ENCODE results near the gene MYEOV. TPM values are rescaled to one million over a fixed set of nuclear protein-coding genes. Genes with fewer than 3 reads are reported as not detected.
A peak's percentile ranks its signal among the peaks of the same experiment; 100 is the strongest.

MYEOV gene
- total RNA-seq (ENCODE audit: low replicate concordance) = 7.0 TPM in 1 of 2 replicates, not detected in the other

DNA sequence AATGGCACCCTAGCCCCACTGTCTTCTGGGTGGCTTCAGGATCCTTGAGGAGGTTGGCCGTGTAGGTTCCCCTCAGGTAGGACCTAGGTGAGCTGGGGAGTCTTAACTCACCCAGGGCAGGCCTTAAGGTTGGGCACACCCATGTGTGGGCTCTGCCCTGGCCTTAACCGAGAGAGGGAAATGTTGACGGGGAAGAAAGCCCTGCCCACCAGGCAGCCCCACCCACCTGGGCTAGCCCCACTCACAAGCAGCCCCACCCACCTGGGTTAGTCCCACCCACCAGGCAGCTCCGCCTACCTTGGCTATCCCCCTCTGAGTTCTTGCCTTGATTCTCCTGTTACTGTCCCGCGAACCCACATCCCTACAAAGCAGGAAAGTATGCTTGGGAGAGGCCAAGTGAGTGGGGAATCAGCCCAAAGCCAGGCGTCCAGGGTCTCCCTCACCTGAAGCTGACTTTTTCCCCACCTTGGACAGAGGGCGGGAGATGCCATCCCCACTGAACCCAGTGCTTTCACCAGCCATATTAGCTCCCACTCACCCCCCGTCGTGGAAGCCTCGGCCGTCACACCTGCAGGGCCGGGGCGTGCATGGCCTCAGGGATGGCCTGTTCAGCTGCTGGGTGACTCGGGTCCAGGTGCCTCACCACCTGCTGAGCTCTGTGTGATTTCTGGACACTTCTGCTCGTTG is at the start of gene MYEOV:
TSS of gene MYEOV (plus strand) at position 337 of the 687 bp plus-strand sequence. CDS start 1,200 bp downstream, outside the sequence.
- TF ChIP-seq, protein P1, sequence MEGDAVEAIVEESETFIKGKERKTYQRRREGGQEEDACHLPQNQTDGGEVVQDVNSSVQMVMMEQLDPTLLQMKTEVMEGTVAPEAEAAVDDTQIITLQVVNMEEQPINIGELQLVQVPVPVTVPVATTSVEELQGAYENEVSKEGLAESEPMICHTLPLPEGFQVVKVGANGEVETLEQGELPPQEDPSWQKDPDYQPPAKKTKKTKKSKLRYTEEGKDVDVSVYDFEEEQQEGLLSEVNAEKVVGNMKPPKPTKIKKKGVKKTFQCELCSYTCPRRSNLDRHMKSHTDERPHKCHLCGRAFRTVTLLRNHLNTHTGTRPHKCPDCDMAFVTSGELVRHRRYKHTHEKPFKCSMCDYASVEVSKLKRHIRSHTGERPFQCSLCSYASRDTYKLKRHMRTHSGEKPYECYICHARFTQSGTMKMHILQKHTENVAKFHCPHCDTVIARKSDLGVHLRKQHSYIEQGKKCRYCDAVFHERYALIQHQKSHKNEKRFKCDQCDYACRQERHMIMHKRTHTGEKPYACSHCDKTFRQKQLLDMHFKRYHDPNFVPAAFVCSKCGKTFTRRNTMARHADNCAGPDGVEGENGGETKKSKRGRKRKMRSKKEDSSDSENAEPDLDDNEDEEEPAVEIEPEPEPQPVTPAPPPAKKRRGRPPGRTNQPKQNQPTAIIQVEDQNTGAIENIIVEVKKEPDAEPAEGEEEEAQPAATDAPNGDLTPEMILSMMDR (IDR thresholded peaks at IDR 0.05; ENCODE audit: insufficient read depth, low read length) = no peak
- DNase-seq (ENCODE audit: low read depth) = no peak

DNA sequence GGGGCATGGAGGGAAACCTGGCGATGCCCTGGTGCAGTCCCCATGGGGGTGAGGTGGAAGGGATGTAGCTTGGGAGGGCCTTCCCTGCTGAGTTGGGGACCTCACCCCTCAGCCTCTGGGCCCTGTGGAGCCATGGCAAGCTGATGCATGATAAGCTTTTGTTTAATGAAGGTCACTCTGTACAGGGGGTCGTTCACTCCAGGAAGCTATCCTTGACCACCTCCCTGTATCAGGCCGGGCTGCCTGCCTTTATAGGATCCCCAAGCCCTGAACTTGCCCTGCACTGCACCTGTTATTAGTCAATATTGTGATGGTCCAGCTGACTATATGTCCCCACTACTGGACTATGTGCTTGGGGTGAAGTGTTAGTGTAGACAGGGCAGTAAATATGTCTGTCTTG is 49.7 kb upstream of the MYEOV start:
- TF ChIP-seq, protein P1 (IDR thresholded peaks at IDR 0.05; ENCODE audit: insufficient read depth, low read length) = no peak
- no peak for DNase-seq (ENCODE audit: low read depth)
- H3K4me3 ChIP-seq (ENCODE audit: low read depth, low read length) = no peak overlapping the region

More for the DNA sequence above, at the start of gene MYEOV:
- no peak within 1 kb of the TSS for H3K4me3 ChIP-seq (ENCODE audit: low read depth, low read length)

DNA sequence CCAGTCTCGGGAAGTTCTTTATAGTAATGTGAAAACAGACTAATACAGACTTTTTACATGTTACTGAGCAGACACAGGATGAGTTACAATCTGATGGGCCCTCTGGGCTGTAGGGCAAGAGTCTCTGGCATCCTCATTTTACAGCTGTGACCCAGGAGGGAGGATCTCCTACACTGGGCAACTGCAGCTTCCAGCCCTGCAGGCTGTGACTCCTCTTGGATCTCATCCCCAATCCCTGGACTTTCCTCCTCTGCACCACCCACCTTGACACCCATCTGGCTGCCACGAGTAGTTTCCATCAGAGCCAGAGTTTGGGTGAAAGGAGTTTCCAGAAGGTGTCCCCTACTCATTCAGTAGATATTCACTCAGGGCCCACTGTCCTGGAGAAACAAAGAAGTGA is 48.9 kb upstream of the MYEOV start:
- DNase-seq (ENCODE audit: low read depth) = no peak
- TF ChIP-seq, protein P1 (IDR thresholded peaks at IDR 0.05; ENCODE audit: insufficient read depth, low read length) = no peak
- H3K4me3 ChIP-seq (ENCODE audit: low read depth, low read length) = no peak overlapping the region

DNA sequence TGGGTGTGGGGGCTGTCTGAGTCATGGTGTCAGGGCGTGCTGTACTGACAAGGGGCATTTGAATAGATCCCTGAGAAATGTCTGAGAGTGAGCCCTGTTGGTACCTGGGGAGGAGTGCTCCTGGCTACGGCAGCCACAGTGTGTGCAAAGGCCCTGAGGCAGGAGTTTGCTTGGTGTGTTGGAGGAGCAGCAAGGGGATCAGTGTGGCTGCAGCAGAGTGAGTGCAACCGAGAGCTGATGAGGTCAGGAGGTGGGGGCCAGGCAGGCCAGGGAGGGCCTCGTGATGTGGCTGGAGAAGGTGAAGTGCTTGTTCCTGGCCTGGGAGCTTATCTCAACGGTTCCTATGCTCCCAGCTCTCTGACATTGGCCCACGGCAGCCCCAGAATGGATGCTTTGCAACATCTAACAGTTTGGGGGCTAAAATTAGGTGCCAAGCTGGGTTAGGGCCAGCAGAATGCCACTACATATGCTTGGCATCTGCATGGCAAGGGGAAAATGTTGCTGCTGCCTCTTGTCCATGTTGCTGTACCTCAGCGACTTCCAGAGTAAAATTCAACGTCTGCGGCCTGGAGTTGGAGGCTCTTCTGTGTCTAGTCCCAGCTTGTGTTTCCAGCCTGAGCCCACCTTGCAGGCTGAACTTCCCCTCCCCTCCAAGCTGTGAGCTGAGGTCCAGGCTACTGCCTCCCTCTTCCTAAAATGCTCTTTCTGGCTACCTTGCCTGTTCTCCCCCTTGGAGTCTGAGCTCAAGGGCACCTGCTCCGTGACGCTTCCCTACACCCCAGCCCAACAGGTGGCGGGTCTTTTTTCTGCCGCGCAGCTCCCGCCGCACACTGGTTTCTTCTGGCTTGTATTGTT is 48.2 kb upstream of the MYEOV start:
- H3K4me3 ChIP-seq (ENCODE audit: low read depth, low read length) = no peak overlapping the region
- TF ChIP-seq, protein P1 (IDR thresholded peaks at IDR 0.05; ENCODE audit: insufficient read depth, low read length) = no peak
- DNase-seq (ENCODE audit: low read depth) = no peak

DNA sequence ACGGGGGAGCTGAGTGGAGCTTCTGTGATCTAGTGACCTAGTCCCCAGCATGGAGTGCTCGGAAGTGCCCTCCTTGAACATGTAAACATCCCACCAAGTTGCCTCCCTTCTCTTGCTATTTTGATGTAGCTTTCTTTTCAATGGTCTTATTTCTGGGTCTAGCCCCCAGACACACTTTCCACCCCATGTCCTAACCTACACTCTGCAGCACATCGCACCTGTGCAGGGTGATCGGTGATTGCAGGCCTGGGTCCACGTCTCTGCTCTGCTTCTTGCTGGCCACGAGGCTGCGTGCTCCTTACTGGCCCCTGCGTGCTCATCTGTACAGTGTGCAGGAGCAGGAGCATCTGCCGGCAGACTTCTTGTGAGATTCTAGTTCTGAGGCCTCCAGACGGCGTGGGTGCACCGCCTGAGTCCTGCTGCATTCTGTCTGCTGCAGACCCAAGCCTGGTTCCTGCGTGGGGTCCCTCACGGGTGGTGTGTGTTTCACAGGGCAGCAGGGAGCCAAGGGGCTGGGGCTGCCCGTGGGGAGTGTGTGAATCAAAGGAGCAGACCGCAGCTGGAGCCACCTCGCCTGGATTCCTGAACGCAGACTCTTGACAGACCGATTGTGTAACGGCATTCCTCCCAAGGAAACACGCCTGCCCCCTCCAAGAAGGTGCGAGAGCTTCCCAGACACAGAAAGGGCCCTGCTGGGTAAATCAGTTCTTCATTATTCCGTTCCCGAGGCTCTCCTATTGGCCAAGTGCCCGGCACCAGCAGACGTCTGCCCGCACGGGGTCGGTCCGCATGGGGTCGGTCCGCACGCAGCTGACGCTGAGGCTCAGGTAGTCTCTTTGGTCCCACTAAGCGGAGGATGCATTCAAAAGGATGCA is 44.4 kb upstream of the MYEOV start:
- DNase-seq (ENCODE audit: low read depth) = peak; percentile 50
- TF ChIP-seq, protein P1 (IDR thresholded peaks at IDR 0.05; ENCODE audit: insufficient read depth, low read length) = no peak
- H3K4me3 ChIP-seq (ENCODE audit: low read depth, low read length) = no peak overlapping the region
